A549 (cell line): ENCODE data around the gene ANKS1B. TPM values are rescaled to one million over a fixed set of nuclear protein-coding genes. Genes with fewer than 3 reads are reported as not detected.

Source experiments
- ATAC-seq, 2 experiments: fragments of 200-7000 bp in 1 of 2; fragments of >200 bp in 1 of 2; cut with Nextera tagmentation in 1 of 2; cut with Tn5 transposase in 1 of 2; 3 replicates each; pipeline versions ENCODE4 v1.8.0 to v1.9.1; 2018 to 2020; ENCODE audit warnings: mild to moderate bottlenecking in 1 of 2, moderate library complexity in 1 of 2
- CTCF ChIA-PET: fragments of 300-600 bp; sonication (Branson Sonifier 250); formaldehyde crosslinking; extraction: SDS; loops from one replicate; lab custom pipeline; 2021; ENCODE audit warnings: antibody characterized with exemption, inconsistent platforms; lab: Yijun Ruan, JAX
- POLR2A ChIA-PET: fragments of 350-600 bp; formaldehyde crosslinking; extraction: SDS; loops from one replicate; lab custom pipeline; 2021; ENCODE audit warnings: antibody characterized with exemption, inconsistent platforms; lab: Yijun Ruan, JAX
- DNase-seq, 2 experiments: peaks; one replicate each; pipeline versions ENCODE4 v3.0.0 to v3.0.0-alpha.2; 2011 to 2016; ENCODE audit warnings: low read depth in 1 of 2, low spot score in 1 of 2
- FAIRE-seq: peaks from 2 replicates; lab custom pipeline; 2011; peaks lifted over from hg19 to GRCh38; lab: Jason Lieb, UNC
- H3K27ac ChIP-seq, 2 experiments: fragments of >200 bp; sonication (Bioruptor Twin); formaldehyde crosslinking; 3 replicates each; pipeline ENCODE4 v1.5.1; 2016 to 2017
- H3K4me1 ChIP-seq: fragments of >200 bp; sonication (Bioruptor Twin); formaldehyde crosslinking; 3 replicates; pipeline ENCODE4 v1.6.1; 2016
- H3K4me2 ChIP-seq: fragments of >200 bp; sonication (Bioruptor Twin); formaldehyde crosslinking; 3 replicates; pipeline ENCODE4 v1.6.1; 2016
- H3K4me3 ChIP-seq: fragments of >200 bp; sonication (Bioruptor Twin); formaldehyde crosslinking; 3 replicates; pipeline ENCODE4 v1.5.1; 2016
- H3K9me3 ChIP-seq: fragments of >200 bp; sonication (Bioruptor Twin); formaldehyde crosslinking; 3 replicates; pipeline ENCODE4 v1.6.1; 2016
- EHF ChIP-seq: fragments of 250-450 bp; sonication (Bioruptor Pico); IDR thresholded peaks from 2 replicates; pipeline ENCODE4 v1.5.0; 2020; ENCODE audit warnings: mild to moderate bottlenecking
- EHMT2 ChIP-seq: fragments of 200-600 bp; sonication (generic); IDR thresholded peaks from 2 replicates; pipeline ENCODE4 v1.6.1; 2016; ENCODE audit warnings: antibody characterized with exemption, low read depth, mild to moderate bottlenecking, moderate library complexity
- ESRRA ChIP-seq: fragments of 150-350 bp; IDR thresholded peaks from 2 replicates; pipeline ENCODE4 v1.6.1; 2014; ENCODE audit warnings: mild to moderate bottlenecking, low read length, borderline replicate concordance
- FOXS1 ChIP-seq: fragments of 250-450 bp; sonication (Bioruptor Pico); IDR thresholded peaks from 2 replicates; pipeline ENCODE4 v1.5.0; 2020; ENCODE audit warnings: mild to moderate bottlenecking, moderate library complexity
- HDAC2 ChIP-seq: fragments of 200-600 bp; sonication (generic); IDR thresholded peaks from 2 replicates; pipeline ENCODE4 v1.6.1; 2016
- HEYL ChIP-seq: fragments of 250-450 bp; sonication (Bioruptor Pico); IDR thresholded peaks from 2 replicates; pipeline ENCODE4 v1.8.0; 2021; ENCODE audit warnings: mild to moderate bottlenecking, moderate library complexity
- HOXB5 ChIP-seq: fragments of 250-450 bp; sonication (Bioruptor Pico); IDR thresholded peaks from 2 replicates; pipeline ENCODE4 v1.5.0; 2020; ENCODE audit warnings: mild to moderate bottlenecking, moderate library complexity
- JUN ChIP-seq, 2 experiments: fragments of >200 bp; sonication (Bioruptor Twin); formaldehyde crosslinking; IDR thresholded peaks; 2 replicates in 1 of 2; 3 replicates in 1 of 2; pipeline ENCODE4 v1.6.1; 2016 to 2017
- NFE2L2 ChIP-seq: fragments of 150-350 bp; conservative IDR thresholded peaks from 2 replicates; pipeline ENCODE4 v1.6.1; 2014; ENCODE audit warnings: low read length
- NR3C1 ChIP-seq: fragments of >200 bp; sonication (Bioruptor Twin); formaldehyde crosslinking; IDR thresholded peaks from 3 replicates; pipeline ENCODE4 v1.6.1; 2017
- RNF2 ChIP-seq: fragments of 200-600 bp; sonication (generic); IDR thresholded peaks from 2 replicates; pipeline ENCODE4 v1.6.1; 2016; ENCODE audit warnings: low read depth, mild to moderate bottlenecking, antibody characterized with exemption, moderate library complexity, borderline replicate concordance
- SREBF2 ChIP-seq: fragments of 450-650 bp; IDR thresholded peaks from 2 replicates; pipeline ENCODE4 v1.6.1; 2014; ENCODE audit warnings: mild to moderate bottlenecking, moderate library complexity
- ZC3H11A ChIP-seq: fragments of 450-650 bp; IDR thresholded peaks from 2 replicates; pipeline ENCODE4 v1.6.1; 2014; ENCODE audit warnings: antibody characterized with exemption, mild to moderate bottlenecking
- ZFP36 ChIP-seq: fragments of 450-650 bp; IDR thresholded peaks from 2 replicates; pipeline ENCODE4 v1.6.1; 2014; ENCODE audit warnings: borderline replicate concordance; ENCODE audit not compliant: partially characterized antibody
- ZSCAN20 ChIP-seq: fragments of 250-450 bp; sonication (Bioruptor Pico); IDR thresholded peaks from 2 replicates; pipeline ENCODE4 v1.8.0; 2022; ENCODE audit warnings: mild to moderate bottlenecking, moderate library complexity
- WGBS: methylation state at CpG from one replicate; pipeline ENCODE4 v1.1.6; 2017; ENCODE audit errors: missing lambda C conversion rate; 5-methylcytosine and 5-hydroxymethylcytosine counted together
- polyA plus RNA-seq, 4 experiments: library from polyadenylated mRNA; depleted of rRNA in 3 of 4; stranded (reverse); fragments of >200 nt; fragmentation: RNase III in 1 of 4; extraction: RNeasy Plus Mini Kit Qiagen cat#74134 plus additional on column Dnase treatment in 1 of 4; gene quantifications; 2 replicates in 3 of 4; 3 replicates in 1 of 4; pipeline ENCODE4 v1.2.3, GENCODE V29; 2011 to 2017
- TF ChIP-seq, protein P1 (sequence below): IDR thresholded peaks from 2 replicates; pipeline ENCODE4 v1.6.1; 2012
- TF ChIP-seq, protein P2 (sequence below): fragments of >200 bp; sonication (Bioruptor Twin); formaldehyde crosslinking; IDR thresholded peaks from 2 replicates; pipeline ENCODE4 v1.6.1; 2016
- TF ChIP-seq, protein P3 (sequence below): fragments of 250-450 bp; sonication (Bioruptor Pico); IDR thresholded peaks from 2 replicates; pipeline ENCODE4 v1.5.0; 2020; ENCODE audit warnings: low read depth, mild to moderate bottlenecking, moderate library complexity
- TF ChIP-seq, protein P4 (sequence below): fragments of 450-650 bp; IDR thresholded peaks from 2 replicates; pipeline ENCODE4 v1.6.1; 2014; ENCODE audit warnings: antibody characterized with exemption
- TF ChIP-seq, protein P5 (sequence below): IDR thresholded peaks from 2 replicates; pipeline ENCODE4 v1.6.1; 2012

The ANKS1B gene
- polyA plus RNA-seq, 2 of the 4 experiments (the other 2 are of a cell fraction) = 1.5 to 2.2 TPM

DNA sequence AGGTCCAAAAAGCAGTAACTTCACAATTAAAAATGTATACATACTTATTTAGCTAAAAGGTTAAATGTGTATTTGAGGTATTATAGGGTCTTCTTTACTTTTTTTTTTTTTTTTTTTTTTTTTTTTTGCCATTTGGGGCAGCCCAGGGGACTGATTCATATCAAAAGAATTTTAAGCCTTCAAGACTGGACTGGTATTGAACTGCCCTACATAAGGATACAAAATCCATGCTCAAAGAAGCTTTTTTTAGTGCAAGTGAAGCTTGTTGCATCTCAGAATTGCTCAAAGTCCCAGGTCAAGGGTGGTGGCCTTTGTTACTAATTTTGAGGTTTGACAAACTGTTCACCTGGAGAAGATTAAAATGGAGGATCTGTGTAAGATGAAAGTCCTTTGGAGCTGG lies 1215.7 kb downstream of the ANKS1B start (continued):
- TF ChIP-seq RNF2 = no peak
- TF ChIP-seq, all 56 proteins: peak for 0

DNA sequence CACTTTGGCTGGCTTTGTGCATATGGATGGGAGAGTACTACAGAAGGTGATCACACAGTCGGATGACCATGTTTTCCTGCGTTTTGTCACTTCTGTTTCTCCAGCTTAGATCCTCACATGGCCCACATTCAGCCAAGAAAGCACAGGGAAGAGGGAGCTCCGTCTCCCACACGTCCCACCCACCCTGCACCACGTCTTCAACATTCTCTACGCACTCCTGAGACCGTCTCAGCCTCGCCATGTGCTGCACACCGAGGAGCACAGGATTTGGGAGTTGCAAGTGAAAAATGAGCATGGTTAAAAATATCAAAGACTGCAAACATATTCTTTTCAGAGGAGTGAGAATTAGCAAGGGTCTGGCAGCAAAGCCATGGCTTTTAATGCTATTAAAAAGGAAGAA lies 1217.5 kb downstream of the ANKS1B start:
- H3K4me2 ChIP-seq = no peak overlapping the region
- CTCF ChIA-PET = no interaction called here
- WGBS = 45% methylated on average over 9 of the region's 9 CpGs
- no peak for TF ChIP-seq ZFP36
- no peak for TF ChIP-seq FOXS1
- TF ChIP-seq, protein P1, sequence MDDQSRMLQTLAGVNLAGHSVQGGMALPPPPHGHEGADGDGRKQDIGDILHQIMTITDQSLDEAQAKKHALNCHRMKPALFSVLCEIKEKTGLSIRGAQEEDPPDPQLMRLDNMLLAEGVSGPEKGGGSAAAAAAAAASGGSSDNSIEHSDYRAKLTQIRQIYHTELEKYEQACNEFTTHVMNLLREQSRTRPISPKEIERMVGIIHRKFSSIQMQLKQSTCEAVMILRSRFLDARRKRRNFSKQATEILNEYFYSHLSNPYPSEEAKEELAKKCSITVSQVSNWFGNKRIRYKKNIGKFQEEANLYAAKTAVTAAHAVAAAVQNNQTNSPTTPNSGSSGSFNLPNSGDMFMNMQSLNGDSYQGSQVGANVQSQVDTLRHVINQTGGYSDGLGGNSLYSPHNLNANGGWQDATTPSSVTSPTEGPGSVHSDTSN = no peak
- TF ChIP-seq ZC3H11A = no peak
- no peak for TF ChIP-seq ESRRA
- TF ChIP-seq JUN (IDR thresholded peaks at IDR 0.05) = no peak
- TF ChIP-seq HOXB5 (CRISPR knock-in tag) = no peak
- no peak for TF ChIP-seq EHMT2
- TF ChIP-seq, protein P2, sequence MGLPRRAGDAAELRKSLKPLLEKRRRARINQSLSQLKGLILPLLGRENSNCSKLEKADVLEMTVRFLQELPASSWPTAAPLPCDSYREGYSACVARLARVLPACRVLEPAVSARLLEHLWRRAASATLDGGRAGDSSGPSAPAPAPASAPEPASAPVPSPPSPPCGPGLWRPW = no peak
- TF ChIP-seq NR3C1 = no peak
- TF ChIP-seq HEYL (CRISPR knock-in tag) = no peak
- no peak for TF ChIP-seq ZSCAN20 (CRISPR knock-in tag)
- no peak for TF ChIP-seq HDAC2
- TF ChIP-seq, protein P3, sequence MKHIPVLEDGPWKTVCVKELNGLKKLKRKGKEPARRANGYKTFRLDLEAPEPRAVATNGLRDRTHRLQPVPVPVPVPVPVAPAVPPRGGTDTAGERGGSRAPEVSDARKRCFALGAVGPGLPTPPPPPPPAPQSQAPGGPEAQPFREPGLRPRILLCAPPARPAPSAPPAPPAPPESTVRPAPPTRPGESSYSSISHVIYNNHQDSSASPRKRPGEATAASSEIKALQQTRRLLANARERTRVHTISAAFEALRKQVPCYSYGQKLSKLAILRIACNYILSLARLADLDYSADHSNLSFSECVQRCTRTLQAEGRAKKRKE (CRISPR knock-in tag) = no peak
- no peak for TF ChIP-seq SREBF2
- TF ChIP-seq, all 56 proteins: peak for 0
- Histone ChIP-seq H3K9me3 (no peaks in the 10 kb centered on the region), H3K4me3 (no peak overlapping the region), H3K4me1 (peaks cover 4% of the 10 kb centered on the region; the same call in 1 of the 3 replicates), H3K27ac (no peak overlapping the region)
- no peak for DNase-seq
- ATAC-seq = no peak
- POLR2A ChIA-PET = no interaction called here
- no peak for FAIRE-seq

DNA sequence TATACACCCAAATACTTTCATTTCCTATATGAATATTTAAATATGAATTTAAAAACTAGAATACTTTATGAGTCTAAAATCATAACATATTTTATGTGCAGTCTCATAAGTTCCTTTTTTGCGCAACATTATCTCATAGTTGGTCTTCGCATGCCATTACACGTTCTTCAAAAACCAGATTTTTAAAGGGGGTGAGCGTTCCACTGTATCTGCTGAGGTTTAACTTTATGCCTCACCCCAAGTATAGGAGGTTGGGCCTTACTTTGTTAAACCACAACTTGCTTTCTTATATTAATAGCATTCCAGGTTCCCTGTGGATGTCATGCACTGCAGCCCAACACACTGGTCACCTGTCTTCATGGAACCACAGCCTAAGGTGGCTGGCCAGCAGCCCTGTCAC lies 1221.1 kb downstream of the ANKS1B start:
- Histone ChIP-seq H3K4me3 (no peak overlapping the region), H3K9me3 (no peaks in the 10 kb centered on the region), H3K4me1 (no peaks in the 10 kb centered on the region), H3K27ac (no peak overlapping the region), H3K4me2 (no peak overlapping the region)
- POLR2A ChIA-PET = no interaction called here
- ATAC-seq = no peak
- FAIRE-seq = no peak
- 79% methylated on average over 4 of the region's 4 CpGs for WGBS
- DNase-seq = no peak
- no peak for TF ChIP-seq NFE2L2
- TF ChIP-seq EHF (CRISPR knock-in tag) = no peak
- CTCF ChIA-PET = no interaction called here

DNA sequence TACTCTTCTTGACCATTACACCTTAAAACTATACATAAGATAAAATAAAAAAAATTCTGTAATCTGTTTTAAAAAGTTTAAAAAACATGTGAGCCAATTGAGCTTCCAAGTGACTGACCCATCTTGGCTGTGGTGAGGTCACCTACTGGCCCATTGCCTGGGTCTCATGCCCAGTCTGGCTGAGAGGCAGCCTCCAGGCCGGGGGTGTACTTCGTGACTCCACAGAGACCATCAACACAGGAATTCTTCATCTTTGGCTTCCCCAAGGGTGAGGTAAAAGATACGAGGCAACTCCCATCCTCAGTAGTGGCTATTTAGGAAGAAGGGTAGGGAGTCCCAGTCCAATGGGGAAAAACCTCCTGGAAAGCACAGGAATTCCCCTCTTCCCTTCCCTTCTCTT lies 1226.4 kb downstream of the ANKS1B start:
- Histone ChIP-seq H3K27ac (no peak overlapping the region), H3K9me3 (no peaks in the 10 kb centered on the region), H3K4me3 (no peak overlapping the region), H3K4me2 (no peak overlapping the region), H3K4me1 (peaks cover 17% of the 10 kb centered on the region)
- TF ChIP-seq, protein P4, sequence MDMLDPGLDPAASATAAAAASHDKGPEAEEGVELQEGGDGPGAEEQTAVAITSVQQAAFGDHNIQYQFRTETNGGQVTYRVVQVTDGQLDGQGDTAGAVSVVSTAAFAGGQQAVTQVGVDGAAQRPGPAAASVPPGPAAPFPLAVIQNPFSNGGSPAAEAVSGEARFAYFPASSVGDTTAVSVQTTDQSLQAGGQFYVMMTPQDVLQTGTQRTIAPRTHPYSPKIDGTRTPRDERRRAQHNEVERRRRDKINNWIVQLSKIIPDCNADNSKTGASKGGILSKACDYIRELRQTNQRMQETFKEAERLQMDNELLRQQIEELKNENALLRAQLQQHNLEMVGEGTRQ = no peak
- TF ChIP-seq, protein P5, sequence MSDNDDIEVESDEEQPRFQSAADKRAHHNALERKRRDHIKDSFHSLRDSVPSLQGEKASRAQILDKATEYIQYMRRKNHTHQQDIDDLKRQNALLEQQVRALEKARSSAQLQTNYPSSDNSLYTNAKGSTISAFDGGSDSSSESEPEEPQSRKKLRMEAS = no peak
- TF ChIP-seq FOXS1 (no peak), HEYL (CRISPR knock-in tag) (no peak)
- TF ChIP-seq, protein P3 (CRISPR knock-in tag) = no peak
- WGBS = 74% methylated on average over 3 of the region's 3 CpGs
- ChIA-PET POLR2A (no interaction called here), CTCF (interaction anchor here (1.3 to 1.7 kb wide), 2 partner anchors 8 to 15 kb away, joined by 3 to 4 read pairs; no protein-coding TSS in a partner anchor)
- no peak for DNase-seq
- no peak for ATAC-seq
- FAIRE-seq = no peak
